ENCODE data around the gene IFT25.

Gene IFT25

GRCh38 chr1:53919675-53920066 is 25.8 kb downstream of the IFT25 start:
- peaks cover 16 to 17% of the 10 kb centered on the region in 2 donors for H3K36me3 ChIP-seq (ENCODE audit: control insufficient read depth in 1 of 2, insufficient read depth in 2 of 2, low read length in 2 of 2)
- no peaks in the 10 kb centered on the region for H3K27me3 ChIP-seq (ENCODE audit: low read depth, low read length)
- H3K9me3 ChIP-seq (ENCODE audit: control insufficient read depth in 1 of 2, low read length in 2 of 2): no peaks in the 10 kb centered on the region
- no peak overlapping the region for H3K27ac ChIP-seq (ENCODE audit: low read length)
- no peaks in the 10 kb centered on the region for H3K4me1 ChIP-seq (ENCODE audit: control insufficient read depth in 1 of 2, insufficient read depth in 2 of 2, low read length in 2 of 2)
- H3K4me3 ChIP-seq (ENCODE audit: low read depth in 1 of 2, low read length in 2 of 2): no peak overlapping the region

GRCh38 chr1:53918343-53918742 is 27.2 kb downstream of the IFT25 start:
- Histone ChIP-seq H3K36me3 (ENCODE audit: control insufficient read depth in 1 of 2, insufficient read depth in 2 of 2, low read length in 2 of 2) (peaks cover 11 to 17% of the 10 kb centered on the region in 2 donors), H3K27ac (ENCODE audit: low read length) (no peak overlapping the region), H3K4me1 (ENCODE audit: control insufficient read depth in 1 of 2, insufficient read depth in 2 of 2, low read length in 2 of 2) (no peaks in the 10 kb centered on the region), H3K27me3 (ENCODE audit: low read depth, low read length) (no peaks in the 10 kb centered on the region), H3K9me3 (ENCODE audit: control insufficient read depth in 1 of 2, low read length in 2 of 2) (no peaks in the 10 kb centered on the region), H3K4me3 (ENCODE audit: low read depth in 1 of 2, low read length in 2 of 2) (no peak overlapping the region)

- H3K4me1 ChIP-seq (ENCODE audit: control insufficient read depth in 1 of 2, insufficient read depth in 2 of 2, low read length in 2 of 2): no peaks in the 10 kb centered on the region
- H3K9me3 ChIP-seq (ENCODE audit: control insufficient read depth in 1 of 2, low read length in 2 of 2): no peaks in the 10 kb centered on the region
- no peaks in the 10 kb centered on the region for H3K27me3 ChIP-seq (ENCODE audit: low read depth, low read length)
- no peak overlapping the region for H3K4me3 ChIP-seq (ENCODE audit: low read depth in 1 of 2, low read length in 2 of 2)
- no peak overlapping the region for H3K27ac ChIP-seq (ENCODE audit: low read length)
- H3K36me3 ChIP-seq (ENCODE audit: control insufficient read depth in 1 of 2, insufficient read depth in 2 of 2, low read length in 2 of 2): peaks cover 4 to 12% of the 10 kb centered on the region in 2 donors
Measured at GRCh38 chr1:53913352-53914033, 32.0 kb downstream of the IFT25 start.

- H3K27me3 ChIP-seq (ENCODE audit: low read depth, low read length): no peaks in the 10 kb centered on the region
- H3K4me3 ChIP-seq (ENCODE audit: low read depth in 1 of 2, low read length in 2 of 2): no peak overlapping the region
- H3K36me3 ChIP-seq (ENCODE audit: control insufficient read depth in 1 of 2, insufficient read depth in 2 of 2, low read length in 2 of 2): peaks cover 4 to 12% of the 10 kb centered on the region in 2 donors
- H3K4me1 ChIP-seq (ENCODE audit: control insufficient read depth in 1 of 2, insufficient read depth in 2 of 2, low read length in 2 of 2): no peaks in the 10 kb centered on the region
- H3K9me3 ChIP-seq (ENCODE audit: control insufficient read depth in 1 of 2, low read length in 2 of 2): no peaks in the 10 kb centered on the region
- no peak overlapping the region for H3K27ac ChIP-seq (ENCODE audit: low read length)
Measured at GRCh38 chr1:53911442-53911841, 34.1 kb downstream of the IFT25 start.

- H3K9me3 ChIP-seq (ENCODE audit: control insufficient read depth in 1 of 2, low read length in 2 of 2): no peaks in the 10 kb centered on the region
- H3K27me3 ChIP-seq (ENCODE audit: low read depth, low read length): no peaks in the 10 kb centered on the region
- H3K4me1 ChIP-seq (ENCODE audit: control insufficient read depth in 1 of 2, insufficient read depth in 2 of 2, low read length in 2 of 2): no peaks in the 10 kb centered on the region
- peaks cover 0 to 9% of the 10 kb centered on the region in 2 donors for H3K36me3 ChIP-seq (ENCODE audit: control insufficient read depth in 1 of 2, insufficient read depth in 2 of 2, low read length in 2 of 2)
- H3K27ac ChIP-seq (ENCODE audit: low read length): no peak overlapping the region
- H3K4me3 ChIP-seq (ENCODE audit: low read depth in 1 of 2, low read length in 2 of 2): no peak overlapping the region
Measured at GRCh38 chr1:53909946-53910345, 35.6 kb downstream of the IFT25 start.

- Histone ChIP-seq H3K4me3 (ENCODE audit: low read depth in 1 of 2, low read length in 2 of 2) (no peak overlapping the region), H3K27me3 (ENCODE audit: low read depth, low read length) (no peaks in the 10 kb centered on the region), H3K36me3 (ENCODE audit: control insufficient read depth in 1 of 2, insufficient read depth in 2 of 2, low read length in 2 of 2) (no peaks in the 10 kb centered on the region), H3K9me3 (ENCODE audit: control insufficient read depth in 1 of 2, low read length in 2 of 2) (no peaks in the 10 kb centered on the region), H3K4me1 (ENCODE audit: control insufficient read depth in 1 of 2, insufficient read depth in 2 of 2, low read length in 2 of 2) (no peaks in the 10 kb centered on the region), H3K27ac (ENCODE audit: low read length) (no peak overlapping the region)
Measured at GRCh38 chr1:53906121-53906520, 39.4 kb downstream of the IFT25 start.

GRCh38 chr1:53905509-53905908 is 40.0 kb downstream of the IFT25 start:
- Histone ChIP-seq H3K4me1 (ENCODE audit: control insufficient read depth in 1 of 2, insufficient read depth in 2 of 2, low read length in 2 of 2) (no peaks in the 10 kb centered on the region), H3K9me3 (ENCODE audit: control insufficient read depth in 1 of 2, low read length in 2 of 2) (no peaks in the 10 kb centered on the region), H3K27me3 (ENCODE audit: low read depth, low read length) (no peaks in the 10 kb centered on the region), H3K4me3 (ENCODE audit: low read depth in 1 of 2, low read length in 2 of 2) (no peak overlapping the region), H3K36me3 (ENCODE audit: control insufficient read depth in 1 of 2, insufficient read depth in 2 of 2, low read length in 2 of 2) (no peaks in the 10 kb centered on the region), H3K27ac (ENCODE audit: low read length) (no peak overlapping the region)

GRCh38 chr1:53902235-53903138 is 43.0 kb downstream of the IFT25 start:
- no peaks in the 10 kb centered on the region for H3K36me3 ChIP-seq (ENCODE audit: control insufficient read depth in 1 of 2, insufficient read depth in 2 of 2, low read length in 2 of 2)
- H3K4me3 ChIP-seq (ENCODE audit: low read depth in 1 of 2, low read length in 2 of 2): no peak overlapping the region
- no peaks in the 10 kb centered on the region for H3K27me3 ChIP-seq (ENCODE audit: low read depth, low read length)
- no peaks in the 10 kb centered on the region for H3K9me3 ChIP-seq (ENCODE audit: control insufficient read depth in 1 of 2, low read length in 2 of 2)
- no peak overlapping the region for H3K27ac ChIP-seq (ENCODE audit: low read length)
- peaks cover 7 to 15% of the 10 kb centered on the region in 2 donors for H3K4me1 ChIP-seq (ENCODE audit: control insufficient read depth in 1 of 2, insufficient read depth in 2 of 2, low read length in 2 of 2)

GRCh38 chr1:53899708-53900107 is 45.8 kb downstream of the IFT25 start:
- peaks cover 7 to 23% of the 10 kb centered on the region in 2 donors for H3K4me1 ChIP-seq (ENCODE audit: control insufficient read depth in 1 of 2, insufficient read depth in 2 of 2, low read length in 2 of 2)

GRCh38 chr1:53899206-53899628 is 46.3 kb downstream of the IFT25 start:
- Histone ChIP-seq H3K27me3 (ENCODE audit: low read depth, low read length) (no peaks in the 10 kb centered on the region), H3K4me1 (ENCODE audit: control insufficient read depth in 1 of 2, insufficient read depth in 2 of 2, low read length in 2 of 2) (peaks cover 7 to 23% of the 10 kb centered on the region in 2 donors), H3K27ac (ENCODE audit: low read length) (no peak overlapping the region), H3K36me3 (ENCODE audit: control insufficient read depth in 1 of 2, insufficient read depth in 2 of 2, low read length in 2 of 2) (no peaks in the 10 kb centered on the region), H3K4me3 (ENCODE audit: low read depth in 1 of 2, low read length in 2 of 2) (no peak overlapping the region), H3K9me3 (ENCODE audit: control insufficient read depth in 1 of 2, low read length in 2 of 2) (no peaks in the 10 kb centered on the region)

More at GRCh38 chr1:53899708-53900107, 45.8 kb downstream of the IFT25 start:
- no peaks in the 10 kb centered on the region for H3K9me3 ChIP-seq (ENCODE audit: control insufficient read depth in 1 of 2, low read length in 2 of 2)
- H3K4me3 ChIP-seq (ENCODE audit: low read depth in 1 of 2, low read length in 2 of 2): no peak overlapping the region
- H3K27me3 ChIP-seq (ENCODE audit: low read depth, low read length): no peaks in the 10 kb centered on the region
- no peaks in the 10 kb centered on the region for H3K36me3 ChIP-seq (ENCODE audit: control insufficient read depth in 1 of 2, insufficient read depth in 2 of 2, low read length in 2 of 2)
- H3K27ac ChIP-seq (ENCODE audit: low read length): no peak overlapping the region

- Histone ChIP-seq H3K27ac (ENCODE audit: low read length) (no peak overlapping the region), H3K4me1 (ENCODE audit: control insufficient read depth in 1 of 2, insufficient read depth in 2 of 2, low read length in 2 of 2) (peaks cover 7 to 23% of the 10 kb centered on the region in 2 donors), H3K4me3 (ENCODE audit: low read depth in 1 of 2, low read length in 2 of 2) (no peak overlapping the region), H3K36me3 (ENCODE audit: control insufficient read depth in 1 of 2, insufficient read depth in 2 of 2, low read length in 2 of 2) (no peaks in the 10 kb centered on the region), H3K9me3 (ENCODE audit: control insufficient read depth in 1 of 2, low read length in 2 of 2) (no peaks in the 10 kb centered on the region), H3K27me3 (ENCODE audit: low read depth, low read length) (no peaks in the 10 kb centered on the region)
Measured at GRCh38 chr1:53896635-53897229, 48.8 kb downstream of the IFT25 start.

Measured in muscle layer of duodenum (tissue), 2 donors.